NCI-H2107 treated with DMSO at 0.1 percent for 48 hours (cell line): ENCODE measurements around the gene ASH1L.
"Not testable (repeated sequence)": the region's sequence is repeated elsewhere in the genome, so short reads cannot be mapped to it uniquely, and the experiment has no call there.

Experiments used
- DNase-seq: peaks from one replicate; lab custom pipeline; 2025; ENCODE audit not compliant: unreplicated experiment; lab: John Stamatoyannopoulos, UW

ASH1L gene

DNA sequence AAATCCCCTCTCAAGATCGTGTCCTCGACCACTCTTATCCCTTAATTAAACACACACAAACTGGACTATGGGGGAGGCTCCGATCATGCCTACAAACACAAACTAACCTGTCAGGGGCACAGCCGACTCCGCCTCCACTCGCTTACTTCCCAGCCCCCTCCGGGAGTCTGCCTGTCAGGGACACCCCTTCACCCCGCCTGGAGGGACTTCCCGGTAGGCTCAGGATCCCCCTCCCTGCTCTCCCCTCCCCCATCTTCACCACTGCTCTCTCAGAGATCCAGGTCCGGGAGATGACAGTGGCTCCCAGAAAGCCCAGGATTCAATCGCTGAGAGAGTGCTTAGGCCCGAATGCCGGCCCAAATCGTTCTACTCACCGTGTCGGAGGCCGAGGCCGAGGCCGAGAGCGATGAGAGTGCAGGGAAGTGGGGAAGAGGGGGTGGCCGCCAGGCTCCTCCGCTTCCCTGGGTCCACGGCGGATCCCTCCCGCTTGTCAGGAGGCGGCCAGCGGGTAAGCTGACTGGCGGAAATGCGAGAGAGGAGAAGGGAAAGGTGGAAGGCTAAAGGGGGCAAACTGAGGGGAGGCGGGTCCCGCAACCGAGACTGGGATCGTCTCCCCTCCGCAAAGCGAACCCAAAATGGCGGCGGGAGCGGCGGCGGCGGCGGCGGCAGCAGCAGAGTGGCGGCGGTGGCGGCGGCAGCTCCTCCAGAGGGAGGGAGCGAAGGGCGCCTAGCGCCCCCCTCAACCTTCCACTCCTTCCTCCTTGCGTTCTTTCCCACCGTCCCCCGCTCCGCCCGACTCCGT lies 623 bp downstream of the ASH1L start:
- not testable (repeated sequence) for DNase-seq

DNA sequence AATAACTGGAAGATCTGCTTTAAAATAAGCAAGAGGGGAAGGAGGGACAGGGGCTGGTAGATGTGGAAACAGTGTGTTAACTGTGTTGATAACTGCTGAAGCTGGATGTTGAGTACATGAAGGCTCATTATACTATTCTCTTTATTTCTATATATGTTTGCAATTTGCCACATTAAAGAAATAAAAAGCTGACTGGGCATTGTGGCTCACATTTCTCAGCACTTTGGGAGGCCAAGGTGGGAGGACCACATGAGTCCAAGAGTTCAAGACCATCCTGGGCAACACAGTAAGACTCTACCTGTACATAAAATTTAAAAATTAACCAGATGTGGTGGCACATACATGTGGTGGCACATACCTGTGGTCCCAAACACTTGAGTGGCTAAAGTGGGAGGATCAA lies 6.7 kb downstream of the ASH1L start:
- DNase-seq = no peak

DNA sequence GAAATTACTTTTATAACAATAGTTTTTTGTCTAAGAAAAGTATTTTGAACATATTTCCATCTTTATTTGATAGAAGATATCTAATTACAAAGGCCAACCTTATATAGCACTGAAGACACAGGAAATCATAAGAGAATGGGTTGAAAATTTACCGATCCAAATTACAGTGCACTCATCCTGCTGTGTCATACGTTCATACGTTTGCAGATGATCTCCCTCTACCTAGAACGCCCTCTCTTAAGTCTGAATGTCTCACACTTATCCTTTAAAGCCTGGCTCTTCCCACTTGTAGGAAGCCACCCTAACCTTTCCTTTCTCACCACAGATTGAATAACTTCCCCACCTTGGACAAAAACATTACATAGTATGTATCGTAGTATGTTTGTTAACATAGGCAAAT lies 9.3 kb downstream of the ASH1L start:
- DNase-seq = no peak

DNA sequence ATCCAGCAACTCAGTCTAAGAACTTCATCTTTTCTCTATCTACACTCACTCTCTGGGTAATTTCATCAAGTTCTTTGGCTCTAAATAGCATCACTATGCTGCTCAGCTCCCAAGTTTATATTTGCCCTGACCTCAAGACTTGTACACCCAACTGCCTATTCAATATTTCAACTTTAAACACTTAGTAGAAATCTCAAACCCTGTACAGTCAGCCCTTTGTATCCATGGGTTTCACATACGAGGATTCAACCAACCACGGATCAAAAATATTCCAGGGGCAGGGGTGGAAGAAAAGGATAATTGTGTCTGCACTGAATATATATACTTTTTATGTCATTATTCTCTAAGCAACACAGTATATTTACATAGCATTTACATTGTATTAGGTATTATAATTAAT lies 13.9 kb downstream of the ASH1L start:
- DNase-seq = no peak

DNA sequence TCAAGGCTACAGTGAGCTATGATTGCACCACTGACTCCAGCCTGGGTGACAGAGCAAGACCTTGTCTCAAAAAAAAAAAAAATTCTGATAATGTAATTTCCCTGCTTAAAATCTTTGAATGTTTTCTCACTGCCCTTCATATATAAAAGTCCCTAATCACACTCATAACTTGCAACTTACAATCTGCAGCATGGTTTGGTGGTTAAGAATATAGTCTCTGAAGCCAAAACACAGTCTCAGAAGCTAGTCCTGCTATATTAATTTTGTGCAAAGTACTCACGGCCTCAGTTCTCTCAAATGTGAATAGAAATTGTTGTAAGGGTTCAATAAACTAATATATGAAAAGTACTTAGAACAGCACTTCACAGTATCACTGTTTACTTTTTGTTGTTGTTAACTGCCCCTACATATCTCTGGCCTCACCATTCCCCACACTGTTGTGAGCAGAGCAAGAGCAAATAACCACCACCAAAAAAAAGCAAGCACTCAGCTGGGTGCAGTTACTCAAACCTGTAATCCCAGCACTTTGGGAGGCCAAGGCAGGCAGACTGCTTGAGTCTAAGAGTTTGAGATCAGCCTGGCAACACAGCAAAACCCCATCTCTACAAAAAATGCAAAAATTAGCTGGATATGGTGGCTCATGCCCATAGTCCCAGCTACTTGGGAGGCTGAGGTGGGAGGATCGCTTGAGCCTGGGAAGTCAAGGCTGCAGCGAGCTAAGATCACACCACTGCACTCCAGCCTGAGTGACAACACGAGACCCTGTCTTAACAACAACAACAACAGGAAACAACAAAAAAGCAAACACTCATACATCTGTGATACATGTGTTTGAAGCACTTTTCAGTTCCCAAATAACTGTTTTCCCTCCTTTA lies 22.4 kb downstream of the ASH1L start:
- no peak for DNase-seq

DNA sequence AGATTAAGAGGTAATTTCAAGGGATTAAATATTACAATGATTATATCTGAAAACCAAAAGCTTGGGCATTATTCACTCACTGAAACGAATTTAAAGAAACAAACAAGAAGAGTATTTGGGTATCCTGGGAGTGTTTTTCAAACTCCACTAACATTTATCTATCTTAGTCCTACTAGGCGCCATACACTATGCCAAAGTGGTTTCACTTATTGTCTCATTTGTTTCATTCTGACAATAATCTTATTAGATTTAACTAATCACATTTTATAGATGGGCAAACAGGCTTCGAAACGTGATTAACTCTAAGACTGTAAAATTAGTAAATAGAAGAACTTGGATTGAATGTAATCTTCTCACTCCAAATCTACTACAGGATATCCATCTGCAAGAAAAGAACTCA lies 25.4 kb downstream of the ASH1L start:
- no peak for DNase-seq

DNA sequence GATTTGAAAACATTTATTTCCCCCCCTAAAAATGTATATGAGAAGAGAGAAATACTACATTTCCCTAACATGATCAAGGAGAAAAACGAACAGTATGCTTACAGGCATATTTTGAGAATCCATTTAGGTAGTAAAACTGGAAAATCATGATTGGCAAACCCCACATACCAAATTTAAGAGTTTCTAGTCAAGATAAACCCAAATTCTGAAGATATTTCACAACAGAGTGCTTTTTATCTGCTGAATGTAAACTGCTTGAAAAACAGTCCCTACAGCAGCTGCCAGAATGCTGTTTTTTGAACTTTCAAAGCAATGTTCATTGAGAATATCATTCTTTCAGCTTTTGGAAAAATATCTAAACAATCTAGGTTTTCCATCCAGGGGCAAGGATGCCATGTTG lies 31.0 kb downstream of the ASH1L start:
- DNase-seq = no peak

DNA sequence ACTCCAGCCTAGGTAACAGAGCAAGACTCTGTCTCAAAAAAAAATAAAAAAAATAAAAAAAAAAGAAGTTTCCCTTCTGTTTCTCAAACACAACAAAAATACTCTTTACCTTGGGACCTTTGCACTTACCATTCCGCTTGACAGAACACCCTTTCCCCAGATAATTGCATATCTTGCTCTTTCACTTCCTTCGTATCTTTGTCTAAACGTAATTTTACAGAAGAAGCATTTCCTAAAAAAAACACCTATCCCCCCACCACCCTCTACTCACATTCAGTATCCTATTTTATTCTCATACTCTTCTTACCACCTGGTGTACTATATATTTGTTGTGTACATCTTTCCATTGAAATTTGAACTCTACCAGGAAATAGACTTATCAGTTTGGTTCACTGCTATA lies 32.7 kb downstream of the ASH1L start:
- no peak for DNase-seq

DNA sequence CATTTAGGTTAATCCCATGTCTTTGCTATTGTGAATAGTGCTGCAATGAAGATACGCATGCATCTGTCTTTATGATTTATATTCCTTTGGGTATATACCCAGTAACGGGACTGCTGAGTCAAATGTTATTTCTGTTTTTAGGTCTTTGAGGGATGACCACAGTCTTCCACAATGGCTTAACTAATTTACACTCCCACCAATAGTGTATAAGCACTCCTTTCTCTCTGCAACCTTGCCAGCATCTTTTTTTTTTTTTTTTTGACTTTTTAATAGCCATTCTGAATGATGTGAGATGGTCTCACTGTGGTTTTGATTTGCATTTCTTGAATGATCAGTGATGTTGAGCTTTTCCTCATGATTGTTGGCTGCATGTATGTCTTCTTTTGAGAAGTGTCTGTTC lies 33.5 kb downstream of the ASH1L start:
- no peak for DNase-seq

DNA sequence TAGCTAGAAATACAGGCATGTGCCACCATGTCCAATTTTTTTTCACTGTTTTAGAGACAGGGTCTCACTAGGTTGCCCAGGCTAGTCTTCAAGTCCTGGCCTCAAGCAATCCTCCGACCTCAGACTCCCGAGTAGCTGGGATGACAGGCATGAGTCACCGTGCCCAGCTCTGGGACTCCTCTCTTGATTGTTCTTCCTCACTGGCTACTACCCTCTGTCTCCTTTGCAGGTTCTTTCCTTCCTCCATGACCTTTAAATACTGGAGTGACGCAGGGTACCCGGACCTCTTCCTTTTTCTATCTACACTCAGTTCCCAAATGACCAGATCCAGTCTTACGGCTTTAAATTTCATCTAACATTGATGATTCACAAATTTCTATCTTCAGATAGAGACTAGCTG lies 34.9 kb downstream of the ASH1L start:
- DNase-seq = no peak

DNA sequence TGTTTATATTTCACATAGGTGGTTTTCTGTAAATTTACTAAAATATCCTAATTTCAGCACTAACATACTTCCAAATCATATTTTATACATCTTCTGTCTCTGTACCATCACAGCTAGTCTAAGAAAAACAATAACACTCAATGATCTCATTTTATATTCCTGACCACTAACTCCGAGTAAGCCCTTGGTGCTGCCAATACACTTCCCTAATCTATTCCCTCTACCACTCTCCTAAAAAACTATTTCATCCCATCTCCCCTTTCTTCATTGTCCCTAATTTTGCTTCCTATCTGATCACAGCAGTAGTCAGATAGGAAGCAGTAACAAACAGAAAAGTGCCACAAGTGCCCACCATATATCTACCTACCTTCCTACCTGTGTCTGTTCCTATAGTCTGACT lies 36.2 kb downstream of the ASH1L start:
- no peak for DNase-seq

DNA sequence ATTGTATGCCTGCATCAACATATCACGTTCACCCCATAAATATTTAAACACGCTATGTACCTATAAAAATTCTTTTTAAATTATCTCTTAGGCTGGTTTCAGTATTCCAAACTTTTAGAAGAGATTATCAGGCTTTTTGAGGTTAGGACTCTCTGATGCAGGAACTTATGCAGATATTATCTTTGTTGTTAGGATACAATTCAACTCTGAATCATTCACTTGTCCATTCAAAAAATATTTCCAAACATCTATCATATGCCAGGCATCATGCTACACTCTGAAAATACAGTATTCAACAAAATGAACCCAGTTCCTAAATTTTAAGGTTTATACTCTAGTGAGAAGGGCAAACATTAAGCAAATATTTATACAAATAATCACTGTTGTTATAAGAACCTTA lies 40.5 kb downstream of the ASH1L start:
- no peak for DNase-seq

DNA sequence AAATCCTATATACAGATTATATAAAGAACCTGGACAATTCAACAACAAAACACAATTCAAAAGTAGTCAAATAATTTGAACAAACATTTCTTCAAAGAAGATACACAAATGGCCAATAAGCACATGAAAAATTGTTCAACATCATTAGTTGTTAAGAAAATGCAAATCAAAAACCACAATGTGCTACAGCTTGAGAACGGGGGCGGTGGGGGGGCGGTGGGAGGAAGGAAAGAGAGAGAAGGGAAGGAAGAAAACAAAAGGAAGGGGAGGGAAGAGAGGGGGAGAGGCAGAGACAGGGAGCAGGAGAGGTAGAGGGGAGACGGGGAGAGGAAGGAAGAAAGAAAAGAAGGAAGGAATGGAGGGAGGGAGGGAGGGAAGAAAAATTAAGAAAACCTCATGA lies 44.1 kb downstream of the ASH1L start:
- DNase-seq = no peak

DNA sequence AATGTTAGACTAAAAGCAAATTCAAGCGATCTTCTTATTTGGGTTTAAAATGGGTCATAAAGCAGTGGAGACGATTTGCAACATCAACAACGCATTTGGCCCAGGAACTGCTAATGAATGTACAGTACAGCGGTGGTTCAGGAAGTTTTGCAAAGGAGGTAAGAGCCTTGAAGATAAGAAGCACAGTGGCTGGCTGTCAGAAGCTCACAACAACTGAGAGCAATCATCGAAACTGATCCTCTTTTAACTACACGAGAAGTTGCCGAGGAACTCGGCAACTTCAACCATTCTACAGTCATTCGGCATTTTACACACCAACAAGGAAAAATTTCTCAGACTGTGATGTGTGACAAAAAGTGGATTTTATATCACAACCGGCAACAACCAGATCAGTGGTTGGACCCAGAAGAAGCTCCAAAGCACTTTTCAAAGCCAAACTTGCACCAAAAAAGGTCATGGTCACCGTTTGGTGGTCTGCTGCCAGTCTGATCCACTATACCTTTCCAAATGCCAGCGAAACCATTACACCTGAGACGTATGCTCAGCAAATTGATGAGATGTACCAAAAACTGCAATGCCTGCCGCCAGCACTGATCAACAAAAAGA lies 47.9 kb downstream of the ASH1L start:
- no peak for DNase-seq

DNA sequence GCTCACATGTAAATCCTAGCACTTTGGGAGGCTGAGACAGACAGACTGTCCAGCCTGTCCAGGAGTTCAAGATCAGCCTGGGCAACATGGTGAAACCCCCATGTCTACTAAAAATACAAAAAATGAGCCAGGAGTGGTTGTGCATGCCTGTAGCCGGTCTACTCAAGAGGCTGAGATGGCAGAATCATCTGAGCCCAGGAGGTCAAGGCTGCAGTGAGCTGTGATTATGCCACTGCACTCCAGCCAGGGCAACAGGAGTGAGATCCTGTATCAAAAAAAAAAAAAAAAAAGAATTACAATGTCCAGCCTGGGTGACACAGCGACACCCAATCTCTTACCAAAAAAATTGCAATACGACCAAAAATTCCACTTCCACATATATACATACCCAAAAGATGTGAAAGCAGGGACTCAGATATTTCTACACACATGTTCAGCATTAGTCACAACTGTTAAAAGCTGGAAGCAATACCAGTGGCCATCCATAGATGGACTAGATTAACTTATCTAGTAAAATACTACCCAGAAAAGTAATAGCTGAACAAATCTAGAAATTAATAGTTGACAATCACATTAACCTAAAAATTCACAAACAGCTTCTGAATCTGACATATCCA lies 49.2 kb downstream of the ASH1L start:
- no peak for DNase-seq

DNA sequence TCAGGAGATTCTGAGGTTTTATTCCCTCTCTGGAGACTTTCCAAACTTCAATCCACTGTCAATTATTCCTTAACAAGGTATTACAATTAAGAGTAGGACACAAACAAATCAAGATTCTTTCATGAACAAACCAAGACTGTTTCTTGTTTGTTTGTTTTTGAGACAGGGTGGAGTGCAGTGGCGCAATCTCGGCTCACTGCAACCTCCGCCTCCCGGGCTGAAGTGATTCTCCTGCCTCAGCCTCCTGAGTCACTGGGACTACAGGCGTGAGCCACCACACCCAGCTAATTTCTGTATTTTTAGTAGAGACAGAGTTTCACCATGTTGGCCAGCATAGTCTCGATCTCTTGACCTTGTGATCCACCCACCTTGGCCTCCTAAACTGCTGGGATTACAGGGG lies 51.2 kb downstream of the ASH1L start:
- DNase-seq = not testable (repeated sequence)

DNA sequence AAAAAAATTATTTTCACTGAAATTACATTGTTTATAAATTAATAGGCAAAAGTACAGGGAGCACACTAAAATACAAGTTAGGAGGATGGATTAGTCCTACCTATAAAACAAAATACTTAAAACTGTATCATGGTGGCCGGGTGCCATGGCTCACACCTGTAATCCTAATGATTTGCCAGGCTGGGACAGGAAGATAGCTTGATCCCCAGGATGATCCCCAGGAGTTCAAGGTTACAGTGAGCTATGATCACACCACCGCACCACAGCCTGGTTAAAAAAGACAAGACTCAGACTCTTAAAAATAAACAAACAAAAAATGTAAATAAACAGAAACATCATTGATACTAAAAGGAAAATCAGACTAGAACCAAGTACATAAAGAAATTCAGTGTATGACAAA lies 53.5 kb downstream of the ASH1L start:
- no peak for DNase-seq

DNA sequence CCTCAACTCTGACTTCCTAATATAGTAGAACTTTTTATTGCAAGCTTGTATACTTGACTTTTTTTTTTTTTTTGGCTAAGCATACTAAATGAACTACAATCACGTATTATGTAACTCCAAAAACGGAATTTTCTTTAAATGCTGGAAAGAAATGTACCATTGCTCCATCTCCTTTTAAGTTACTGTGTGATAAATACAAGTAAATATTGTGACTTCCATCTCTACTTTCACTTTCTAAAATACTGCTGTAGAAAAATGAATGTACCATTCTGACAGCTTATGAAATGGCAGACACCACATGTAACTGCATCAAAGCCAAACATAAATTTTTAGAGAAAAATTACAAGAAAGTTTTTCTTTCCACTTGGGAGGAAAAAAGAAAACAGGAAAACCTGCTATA lies 54.7 kb downstream of the ASH1L start:
- DNase-seq = no peak

DNA sequence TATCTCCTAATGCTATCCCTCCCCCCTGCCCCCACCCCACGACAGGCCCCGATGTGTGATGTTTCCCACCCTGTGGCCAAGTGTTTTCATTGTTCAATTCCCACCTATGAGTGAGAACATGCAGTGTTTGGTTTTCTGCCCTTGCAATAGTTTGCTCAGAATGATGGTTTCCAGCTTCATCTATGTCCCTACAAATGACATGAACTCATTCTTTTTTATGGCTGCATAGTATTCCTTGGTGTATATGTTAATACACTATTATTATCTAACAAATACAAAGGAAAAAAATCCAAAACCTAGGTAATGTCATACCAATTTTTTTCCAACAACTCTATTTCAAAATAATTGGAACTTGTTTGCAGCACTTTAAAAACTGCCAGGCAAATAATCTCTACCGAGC lies 56.6 kb downstream of the ASH1L start:
- DNase-seq = not testable (repeated sequence)

DNA sequence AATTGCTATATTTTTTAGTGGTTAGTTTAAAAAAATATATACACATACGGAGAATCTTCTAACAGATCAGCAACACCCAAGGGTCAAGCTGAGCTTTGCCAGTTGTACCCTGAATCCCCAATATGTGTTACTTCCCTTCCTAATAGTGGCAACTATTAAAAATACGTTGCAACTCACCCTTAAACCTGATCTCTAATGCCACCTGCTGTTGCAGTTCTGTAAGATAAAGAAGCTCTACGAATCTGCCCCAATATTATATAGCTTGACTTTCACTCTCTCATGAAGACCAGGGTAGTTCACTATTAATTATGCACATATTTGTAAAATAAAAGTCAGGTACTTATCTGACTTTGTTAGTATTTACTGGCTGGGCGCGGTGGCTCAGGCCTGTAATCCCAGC lies 58.4 kb downstream of the ASH1L start:
- DNase-seq = peak; percentile 28

DNA sequence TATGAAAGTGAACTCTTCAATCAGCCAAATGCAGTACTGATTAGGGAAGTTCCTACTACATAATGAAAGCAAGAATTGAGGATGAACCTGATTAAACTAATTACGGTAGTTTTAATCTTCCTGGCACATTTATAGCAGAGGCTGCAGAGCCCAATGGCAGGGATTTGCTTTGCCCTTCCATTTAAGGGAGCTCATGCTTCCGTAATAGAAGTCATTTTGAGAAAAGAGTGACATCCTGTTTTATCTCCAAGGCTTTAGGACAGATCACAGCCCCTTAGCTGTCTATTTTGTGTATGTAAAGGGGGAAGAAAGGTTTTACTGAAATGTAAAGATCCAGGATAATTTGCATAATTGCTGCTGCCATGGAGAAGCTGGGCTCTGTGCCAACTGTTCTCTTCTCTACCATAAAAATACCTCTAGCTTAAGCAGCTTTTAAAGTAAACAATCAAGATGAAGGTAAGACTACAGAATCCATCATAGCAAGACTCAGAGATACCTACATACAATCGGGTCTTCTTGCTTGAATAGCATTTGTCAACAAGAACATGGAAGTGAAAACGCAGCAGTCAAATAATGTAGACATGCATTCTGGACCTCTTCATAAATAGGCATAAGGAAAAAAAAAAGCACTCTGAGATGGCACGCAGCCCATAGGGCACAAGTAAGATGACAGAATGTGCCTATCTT lies 62.5 kb downstream of the ASH1L start:
- peak; percentile 78 for DNase-seq
